ENCODE results near the gene C16orf90. TPM values are rescaled to one million over a fixed set of nuclear protein-coding genes. Genes with fewer than 3 reads are reported as not detected.

C16orf90 gene, protein sequence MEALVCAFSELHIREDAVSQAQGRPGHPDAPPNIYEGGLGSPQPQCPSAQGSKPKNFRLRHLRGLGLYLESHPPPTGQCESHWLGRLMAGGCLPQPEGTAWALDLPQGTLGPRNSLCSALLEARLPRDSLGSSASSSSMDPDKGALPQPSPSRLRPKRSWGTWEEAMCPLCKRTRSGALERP
- total RNA-seq, result not detected

DNA sequence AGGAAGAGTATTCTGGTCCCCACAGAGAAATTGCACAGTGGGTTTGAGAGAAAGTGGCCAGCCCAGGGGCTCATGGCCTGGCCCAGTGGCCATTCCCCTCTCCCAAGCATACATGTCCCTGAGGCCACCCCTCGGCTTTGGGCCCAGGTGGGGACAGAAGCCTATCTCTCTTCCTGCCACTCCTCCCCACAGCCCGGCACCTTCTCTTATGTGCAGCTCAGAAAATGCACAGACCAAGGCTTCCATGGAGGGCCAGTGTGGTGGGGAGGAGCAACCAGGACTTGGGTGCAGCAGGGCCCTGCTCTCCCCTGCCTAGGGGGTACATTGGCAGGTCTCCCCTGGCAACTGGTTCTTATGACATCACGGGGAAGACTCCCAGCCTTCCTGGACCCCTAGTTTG, at the start of gene C16orf90:
TSS of gene C16orf90 (minus strand) at position 314 of the 400 bp plus-strand sequence. CDS start at position 246, 68 bp downstream.
- no peaks in the 10 kb centered on the region for H3K9me3 ChIP-seq
- ATAC-seq, result no peak
- peaks cover 7% of the 10 kb centered on the region for H3K4me1 ChIP-seq
- DNase-seq, result no peak
- WGBS, 2 donors, result 71 to 82% methylated on average over 1 to 3 of the region's 3 CpGs
- intact Hi-C loops (cut with DNase I), result no loop called here
- no peak within 1 kb of the TSS for H3K27ac ChIP-seq
- no peak within 1 kb of the TSS for H3K4me3 ChIP-seq
- no peaks in the 10 kb centered on the region for H3K36me3 ChIP-seq (replicated peaks in 1 of 2; ENCODE audit: insufficient read depth in 1 of 2, low read depth in 2 of 2)
- no peak for TF ChIP-seq POLR2A (IDR thresholded peaks at IDR 0.05)
- TF ChIP-seq, protein P1, sequence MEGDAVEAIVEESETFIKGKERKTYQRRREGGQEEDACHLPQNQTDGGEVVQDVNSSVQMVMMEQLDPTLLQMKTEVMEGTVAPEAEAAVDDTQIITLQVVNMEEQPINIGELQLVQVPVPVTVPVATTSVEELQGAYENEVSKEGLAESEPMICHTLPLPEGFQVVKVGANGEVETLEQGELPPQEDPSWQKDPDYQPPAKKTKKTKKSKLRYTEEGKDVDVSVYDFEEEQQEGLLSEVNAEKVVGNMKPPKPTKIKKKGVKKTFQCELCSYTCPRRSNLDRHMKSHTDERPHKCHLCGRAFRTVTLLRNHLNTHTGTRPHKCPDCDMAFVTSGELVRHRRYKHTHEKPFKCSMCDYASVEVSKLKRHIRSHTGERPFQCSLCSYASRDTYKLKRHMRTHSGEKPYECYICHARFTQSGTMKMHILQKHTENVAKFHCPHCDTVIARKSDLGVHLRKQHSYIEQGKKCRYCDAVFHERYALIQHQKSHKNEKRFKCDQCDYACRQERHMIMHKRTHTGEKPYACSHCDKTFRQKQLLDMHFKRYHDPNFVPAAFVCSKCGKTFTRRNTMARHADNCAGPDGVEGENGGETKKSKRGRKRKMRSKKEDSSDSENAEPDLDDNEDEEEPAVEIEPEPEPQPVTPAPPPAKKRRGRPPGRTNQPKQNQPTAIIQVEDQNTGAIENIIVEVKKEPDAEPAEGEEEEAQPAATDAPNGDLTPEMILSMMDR (IDR thresholded peaks at IDR 0.05), result no peak
- no peaks in the 10 kb centered on the region for H3K27me3 ChIP-seq

- TF ChIP-seq, protein P1 (IDR thresholded peaks at IDR 0.05), result no peak
- no peak for TF ChIP-seq POLR2A (IDR thresholded peaks at IDR 0.05)
- DNase-seq (no peak), ATAC-seq (no peak)
- Histone ChIP-seq H3K27me3 (no peaks in the 10 kb centered on the region), H3K4me3 (no peak overlapping the region), H3K9me3 (no peaks in the 10 kb centered on the region), H3K36me3 (replicated peaks in 1 of 2; ENCODE audit: insufficient read depth in 1 of 2, low read depth in 2 of 2) (peaks cover 0 to 4% of the 10 kb centered on the region in 2 donors), H3K4me1 (no peaks in the 10 kb centered on the region), H3K27ac (no peak overlapping the region)
- 68 to 84% methylated on average over 5 to 6 of the region's 6 CpGs for WGBS, 2 donors
- intact Hi-C loops (cut with DNase I), result no loop called here
These were observed 47.5 kb upstream of the C16orf90 start for GRCh38 chr16:3542601-3543373.

GRCh38 chr16:3541527-3542155, 46.4 kb upstream of the C16orf90 start:
- H3K9me3 ChIP-seq, result no peaks in the 10 kb centered on the region
- peaks cover 0 to 4% of the 10 kb centered on the region in 2 donors for H3K36me3 ChIP-seq (replicated peaks in 1 of 2; ENCODE audit: insufficient read depth in 1 of 2, low read depth in 2 of 2)
- H3K4me3 ChIP-seq, result no peak overlapping the region
- H3K4me1 ChIP-seq, result no peaks in the 10 kb centered on the region
- ATAC-seq, result no peak
- TF ChIP-seq, protein P1 (IDR thresholded peaks at IDR 0.05), result no peak
- TF ChIP-seq POLR2A (IDR thresholded peaks at IDR 0.05), result no peak
- intact Hi-C loops (cut with DNase I), result no loop called here
- WGBS, 2 donors, result 82 to 89% methylated on average over 10 to 13 of the region's 13 CpGs
- H3K27ac ChIP-seq, result no peak overlapping the region
- DNase-seq, result no peak
- no peaks in the 10 kb centered on the region for H3K27me3 ChIP-seq

- 85 to 91% methylated on average over 4 of the region's 4 CpGs for WGBS, 2 donors
- DNase-seq (no peak), ATAC-seq (no peak)
- H3K9me3 ChIP-seq, result no peaks in the 10 kb centered on the region
- no peaks in the 10 kb centered on the region for H3K27me3 ChIP-seq
- TF ChIP-seq, protein P1 (IDR thresholded peaks at IDR 0.05), result no peak
- TF ChIP-seq POLR2A (IDR thresholded peaks at IDR 0.05), result no peak
- H3K27ac ChIP-seq, result no peak overlapping the region
- intact Hi-C loops (cut with DNase I), result no loop called here
- H3K4me1 ChIP-seq, result no peaks in the 10 kb centered on the region
- H3K36me3 ChIP-seq (replicated peaks in 1 of 2; ENCODE audit: insufficient read depth in 1 of 2, low read depth in 2 of 2), result peaks cover 0 to 17% of the 10 kb centered on the region in 2 donors
- no peak overlapping the region for H3K4me3 ChIP-seq
These were observed 42.9 kb upstream of the C16orf90 start for GRCh38 chr16:3538222-3538621.
